ENCODE measurements around the gene STK25. TPM values are rescaled to one million over a fixed set of nuclear protein-coding genes. Genes with fewer than 3 reads are reported as not detected.

Gene STK25
- polyA plus RNA-seq, 3 donors, result 189 to 218 (median 216) TPM

DNA sequence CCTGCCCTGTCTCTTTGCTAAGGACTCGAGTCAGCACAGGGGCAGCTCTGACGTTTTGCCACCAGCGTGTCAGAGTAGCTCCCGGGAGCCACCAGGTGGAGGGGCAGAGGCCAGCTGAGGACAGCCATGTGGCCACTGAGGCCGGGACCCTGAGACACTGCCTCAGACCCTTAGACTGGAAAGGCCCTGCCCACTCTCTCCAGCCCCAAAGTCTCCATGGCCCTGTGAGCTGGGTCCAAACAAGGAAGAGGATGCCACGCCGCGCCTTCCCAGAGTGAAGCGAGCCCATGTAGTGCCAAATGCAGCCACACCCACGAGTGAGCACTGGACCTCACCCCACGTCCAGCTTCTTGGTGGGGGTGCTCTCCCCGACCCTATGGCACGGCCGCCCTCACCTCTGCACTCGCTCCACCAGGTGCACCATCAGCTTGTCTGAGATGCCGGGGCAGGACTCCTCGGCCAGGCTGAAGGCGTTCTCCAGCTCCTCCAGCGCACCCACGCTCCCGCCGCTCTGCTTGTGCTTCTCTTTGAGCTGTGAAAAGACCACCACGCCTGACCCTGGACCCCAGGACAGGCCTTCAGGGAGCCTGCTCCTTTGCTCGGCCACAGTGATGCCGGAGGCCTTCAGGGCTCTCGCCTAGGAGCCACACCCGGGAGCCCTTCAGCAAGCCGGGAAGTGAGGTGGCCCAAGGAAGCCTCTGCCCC is 12.2 kb downstream of the STK25 start:
- no peak for DNase-seq (ENCODE audit: low read depth in 3 of 3, low spot score in 2 of 3)

DNA sequence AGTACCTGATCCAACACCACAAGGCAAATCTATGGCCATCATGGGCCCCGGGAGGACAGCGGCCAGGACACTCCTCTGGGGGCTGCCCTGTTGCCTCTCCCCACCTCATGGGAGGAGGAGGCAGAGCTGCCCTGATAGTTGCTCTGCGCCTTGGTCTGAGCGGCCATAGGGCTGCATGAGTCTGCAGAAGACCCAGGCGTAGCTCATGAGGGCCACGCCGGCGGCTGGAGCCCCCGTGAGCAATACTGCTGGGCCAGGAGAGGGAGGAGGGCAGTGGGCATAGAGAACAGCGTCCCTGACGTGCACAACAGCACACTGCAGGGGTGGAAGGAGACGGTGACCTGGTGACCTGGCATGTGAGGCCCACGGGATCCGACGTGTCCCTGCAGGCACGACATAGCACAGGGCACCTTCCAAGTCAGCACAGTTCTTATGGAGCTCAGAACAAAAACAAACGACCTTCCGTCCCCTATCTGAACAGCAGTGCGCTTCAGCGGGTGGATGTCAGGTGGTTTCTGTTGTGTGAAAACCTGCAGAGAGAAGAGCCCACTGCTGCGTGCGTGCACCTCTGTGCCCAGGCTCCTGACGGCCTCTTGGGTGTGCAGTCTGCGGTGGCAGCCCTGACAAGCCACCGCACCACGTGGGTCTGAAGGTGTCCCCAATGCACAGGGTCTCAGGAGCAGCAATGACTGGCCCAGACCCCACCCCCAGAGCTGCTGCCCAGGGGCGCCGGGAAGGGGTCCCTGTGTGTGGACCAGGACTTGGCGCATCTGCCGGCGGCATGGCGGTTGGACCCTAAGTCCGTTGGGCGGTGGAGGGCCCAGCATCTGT is 13.0 kb downstream of the STK25 start:
- no peak for DNase-seq (ENCODE audit: low read depth in 3 of 3, low spot score in 2 of 3)

DNA sequence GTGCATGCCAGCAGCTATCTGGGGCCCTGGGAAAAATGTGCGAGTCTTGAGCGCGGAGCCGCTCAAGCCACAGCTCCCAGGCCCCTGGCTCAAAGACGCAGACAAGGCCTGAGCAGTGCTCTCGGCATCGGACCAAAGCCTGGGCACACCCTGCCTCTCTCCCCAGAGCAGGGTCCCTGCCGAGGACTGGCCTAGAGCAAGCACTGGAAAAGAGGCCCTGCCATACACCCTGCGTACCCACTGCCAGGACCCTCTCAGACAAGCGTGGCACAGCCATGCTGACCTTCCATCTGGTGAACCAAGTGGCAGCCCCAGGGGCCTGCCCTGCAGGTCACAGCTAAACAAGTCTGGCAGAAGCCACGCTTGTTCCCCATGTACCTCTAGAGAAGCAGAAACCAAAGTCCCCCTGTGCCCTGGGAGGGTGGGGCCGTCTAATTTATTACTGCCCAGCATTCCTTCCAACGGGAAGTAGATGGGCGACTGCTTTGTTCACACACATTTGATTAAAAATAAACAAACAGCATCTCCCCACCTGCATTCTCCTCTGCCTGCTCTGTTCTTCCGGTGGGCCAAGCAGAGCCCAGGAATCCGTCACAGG is 14.0 kb downstream of the STK25 start:
- DNase-seq (ENCODE audit: low read depth in 3 of 3, low spot score in 2 of 3), result no peak

DNA sequence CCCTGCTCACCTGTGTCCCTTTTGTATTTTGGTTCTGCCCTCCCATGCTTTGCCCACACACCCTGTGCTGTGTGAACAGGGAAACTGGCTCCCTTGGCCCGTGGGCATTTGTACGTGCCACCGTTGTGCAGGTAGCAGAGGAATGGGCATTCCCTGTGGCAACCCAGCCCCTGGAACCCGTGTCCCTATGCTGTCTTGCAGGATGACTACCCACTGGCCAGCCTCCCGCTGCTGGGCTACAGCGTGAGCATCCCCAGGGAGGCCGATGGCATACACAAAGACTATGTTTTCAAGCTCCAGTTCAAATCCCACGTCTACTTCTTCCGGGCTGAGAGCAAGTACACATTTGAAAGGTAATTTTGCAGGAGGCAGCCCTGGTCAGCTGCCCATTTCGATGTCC is 15.3 kb downstream of the STK25 start:
- DNase-seq (ENCODE audit: low read depth in 3 of 3, low spot score in 2 of 3), result no peak

DNA sequence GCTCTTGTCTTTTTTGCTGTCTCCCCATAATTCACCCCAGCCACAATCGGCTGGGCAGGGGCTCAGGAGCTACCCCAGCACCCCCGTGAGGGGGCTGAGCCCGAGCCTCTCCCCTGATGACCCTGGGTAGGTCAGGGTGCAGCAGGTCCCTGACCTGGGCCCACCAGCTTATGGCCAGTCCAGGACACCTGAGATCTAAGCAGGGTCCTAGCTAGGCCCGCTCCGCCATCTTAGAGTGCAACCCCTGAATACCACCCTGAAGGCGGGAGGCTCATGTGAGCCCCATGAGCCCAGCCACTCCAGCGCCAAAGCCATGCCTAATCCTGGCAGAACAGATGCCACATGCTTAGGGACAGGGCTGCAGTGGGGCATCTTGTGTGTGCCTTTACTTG is 16.2 kb downstream of the STK25 start:
- DNase-seq (ENCODE audit: low read depth in 3 of 3, low spot score in 2 of 3), result no peak

DNA sequence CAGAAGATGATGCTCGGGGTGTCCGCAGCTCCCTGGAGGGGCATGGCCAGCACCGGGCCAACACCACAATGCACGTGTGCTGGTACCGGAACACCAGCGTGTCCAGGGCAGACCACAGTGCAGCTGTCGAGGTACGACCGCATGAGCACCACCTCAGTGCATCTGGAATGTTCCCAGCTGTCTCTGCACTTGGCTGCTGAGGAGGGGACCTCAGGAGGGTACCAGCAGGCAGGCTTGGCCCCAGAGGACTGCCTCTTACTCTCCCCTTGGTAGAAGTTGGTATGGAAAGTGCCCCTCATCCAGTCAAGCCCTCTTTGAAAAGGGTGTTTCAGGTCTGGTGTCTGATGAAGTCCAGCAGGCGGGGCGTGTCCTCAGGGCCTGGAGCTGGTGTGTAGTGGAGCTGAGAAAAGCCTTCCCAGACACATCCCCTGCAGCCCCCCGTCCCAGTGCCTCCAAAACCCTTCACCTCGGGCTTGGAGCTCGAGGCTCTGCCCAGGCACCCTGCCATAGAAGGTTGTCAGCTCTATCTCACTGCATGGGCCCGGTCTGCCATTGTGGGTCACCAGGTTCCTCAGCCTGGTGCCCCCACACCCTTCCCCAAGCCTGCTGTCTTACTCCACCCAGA is 16.7 kb downstream of the STK25 start:
- DNase-seq (ENCODE audit: low read depth in 3 of 3, low spot score in 2 of 3), result no peak

DNA sequence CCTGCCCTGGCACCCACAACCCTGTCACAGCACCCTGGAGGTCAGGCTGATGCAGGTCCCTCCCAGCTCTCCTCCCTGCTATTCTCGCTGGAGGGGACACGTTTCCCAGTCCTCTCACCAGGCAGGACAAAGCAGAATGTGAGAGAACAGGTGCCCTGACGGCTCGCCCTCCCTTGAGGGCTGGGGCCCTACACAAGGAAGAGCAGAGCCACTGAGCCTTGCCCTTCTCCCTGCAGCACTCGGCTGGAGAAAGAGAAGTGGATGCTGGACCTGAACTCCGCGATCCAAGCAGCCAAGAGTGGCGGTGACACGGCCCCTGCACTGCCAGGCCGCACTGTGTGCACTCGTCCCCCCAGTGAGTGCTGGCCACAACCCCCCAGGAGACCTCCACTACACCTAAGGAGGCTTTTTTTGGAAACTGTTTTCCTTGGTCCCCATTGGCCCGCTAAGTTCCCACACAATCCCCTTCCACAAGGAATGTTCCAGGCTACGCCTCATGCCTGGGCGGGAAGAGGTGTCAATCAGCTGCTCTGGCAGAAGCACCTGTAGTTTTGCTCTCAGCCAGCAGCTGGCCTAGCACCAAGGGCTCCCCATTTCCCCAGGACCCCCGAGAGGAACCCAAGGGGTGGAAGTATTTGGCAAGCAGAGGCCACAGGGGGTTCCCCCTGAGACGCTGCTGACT is 17.4 kb downstream of the STK25 start:
- no peak for DNase-seq (ENCODE audit: low read depth in 3 of 3, low spot score in 2 of 3)

DNA sequence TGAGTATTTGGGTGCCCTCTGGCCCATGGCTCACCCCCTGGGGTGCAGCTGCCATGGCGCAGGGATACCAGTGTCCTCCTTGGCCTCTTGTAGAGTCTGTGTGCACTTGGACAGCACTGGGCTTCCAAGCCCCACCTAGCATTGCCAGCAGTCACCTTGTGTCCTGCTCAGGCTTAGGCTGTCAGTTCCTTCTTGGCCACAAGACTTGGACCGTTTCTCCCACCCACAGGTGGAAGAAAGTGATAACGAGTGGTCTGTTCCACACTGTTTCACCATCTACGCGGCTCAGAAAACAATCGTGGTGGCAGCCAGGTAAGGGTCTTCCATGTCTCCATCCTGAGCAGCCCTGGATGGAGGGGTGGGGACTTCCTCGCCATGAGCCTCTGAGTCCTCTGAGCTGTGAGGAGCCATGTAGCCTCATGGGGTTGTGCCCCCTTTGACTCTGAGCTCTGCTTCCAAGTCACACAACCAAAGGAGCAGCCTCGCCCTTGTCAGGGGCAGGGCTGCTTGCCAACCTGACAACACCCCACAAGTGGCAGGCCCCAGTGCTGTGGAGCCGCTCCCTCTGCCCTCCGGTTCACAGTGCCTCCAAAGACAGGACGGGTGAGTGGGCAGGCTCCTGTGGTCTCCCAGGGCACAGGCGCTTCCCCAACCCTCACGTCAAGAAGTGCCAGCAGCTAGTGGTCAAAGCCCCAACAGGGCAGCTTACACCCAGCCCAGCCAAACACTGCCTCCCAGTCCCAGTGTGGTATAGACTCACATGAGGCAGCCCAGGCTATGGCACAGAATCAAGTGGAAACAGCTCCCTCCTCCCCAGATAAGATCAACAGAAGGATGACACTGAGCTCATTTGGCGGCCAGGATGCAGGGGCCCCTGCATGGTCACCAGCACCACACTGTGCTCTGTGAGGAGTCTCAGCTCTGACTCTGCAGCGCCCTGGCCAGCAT is 18.4 kb downstream of the STK25 start:
- no peak for DNase-seq (ENCODE audit: low read depth in 3 of 3, low spot score in 2 of 3)

DNA sequence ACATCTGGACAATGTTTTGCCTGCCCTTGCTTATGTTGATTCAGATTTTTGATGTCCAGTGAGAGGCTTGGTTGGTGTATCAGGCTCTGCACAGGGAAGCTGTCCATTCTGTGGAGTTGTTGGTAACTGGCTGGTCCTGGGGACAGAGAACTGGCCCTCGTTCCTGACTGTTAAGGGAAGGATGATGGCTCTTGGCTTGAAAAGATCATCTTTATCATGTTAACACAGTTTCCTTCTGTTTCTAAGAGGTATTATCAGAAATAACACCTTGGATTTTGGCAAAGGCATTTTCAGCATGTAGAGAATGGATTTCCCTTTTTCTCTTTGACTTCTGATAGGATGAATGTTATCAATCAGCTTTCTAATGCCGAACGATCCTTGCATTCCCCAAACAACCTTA is 19.3 kb downstream of the STK25 start:
- DNase-seq (ENCODE audit: low read depth in 3 of 3, low spot score in 2 of 3), result no peak

DNA sequence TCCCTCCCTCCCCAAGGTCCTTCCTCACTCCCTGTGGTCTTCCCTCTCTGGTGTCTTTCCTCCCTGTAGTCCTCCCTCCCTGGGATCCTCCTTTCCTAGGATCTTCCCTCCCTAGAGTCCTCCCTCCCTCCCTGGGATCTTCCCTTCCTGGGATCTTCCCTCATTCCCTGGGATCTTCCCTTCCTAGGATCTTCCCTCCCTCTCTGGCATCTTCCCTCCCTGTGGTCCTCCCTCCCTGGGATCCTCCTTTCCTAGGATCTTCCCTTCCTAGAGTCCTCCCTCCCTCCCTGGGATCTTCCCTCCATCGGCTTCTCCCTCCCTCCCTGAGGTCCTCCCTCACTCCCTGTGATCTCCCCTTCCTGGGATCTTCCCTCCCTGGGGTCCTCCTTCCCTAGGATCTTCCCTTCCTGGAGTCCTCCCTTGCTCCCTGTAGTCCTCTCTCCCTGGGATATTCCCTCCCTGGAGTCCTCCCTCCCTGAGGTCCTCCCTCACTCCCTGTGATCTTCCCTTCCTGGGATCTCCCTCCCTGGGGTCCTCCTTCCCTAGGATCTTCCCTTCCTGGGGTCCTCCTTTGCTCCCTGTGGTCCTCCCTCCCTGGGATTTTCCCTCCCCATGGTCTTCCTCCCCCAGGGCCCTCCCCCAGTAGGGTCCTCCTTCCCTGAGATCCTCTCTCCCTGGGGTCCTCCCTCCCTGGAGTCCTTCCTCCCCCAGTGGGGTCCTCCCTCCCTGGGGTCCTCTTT is 23.0 kb downstream of the STK25 start:
- DNase-seq (ENCODE audit: low read depth in 3 of 3, low spot score in 2 of 3), result no peak

DNA sequence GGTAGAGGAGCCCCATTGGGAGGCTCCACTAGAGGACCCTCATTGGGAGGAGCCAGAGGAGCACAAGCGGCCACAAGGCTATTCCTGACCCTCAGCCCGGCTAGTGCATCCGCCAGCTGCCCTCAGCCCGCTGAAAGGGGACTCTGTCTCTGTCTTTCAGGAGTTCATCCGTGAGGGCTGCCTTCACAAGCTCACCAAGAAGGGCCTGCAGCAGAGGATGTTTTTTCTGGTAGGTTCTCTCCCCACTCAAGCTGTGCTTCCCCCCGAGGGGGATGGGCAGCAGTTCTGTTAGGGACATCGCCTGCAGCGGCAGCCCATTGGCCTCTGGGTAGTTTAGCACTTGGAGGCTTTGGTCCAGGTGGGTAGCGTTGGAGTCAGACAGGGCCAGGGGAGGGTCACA is 25.1 kb downstream of the STK25 start:
- DNase-seq (ENCODE audit: low read depth in 3 of 3, low spot score in 2 of 3), result no peak

DNA sequence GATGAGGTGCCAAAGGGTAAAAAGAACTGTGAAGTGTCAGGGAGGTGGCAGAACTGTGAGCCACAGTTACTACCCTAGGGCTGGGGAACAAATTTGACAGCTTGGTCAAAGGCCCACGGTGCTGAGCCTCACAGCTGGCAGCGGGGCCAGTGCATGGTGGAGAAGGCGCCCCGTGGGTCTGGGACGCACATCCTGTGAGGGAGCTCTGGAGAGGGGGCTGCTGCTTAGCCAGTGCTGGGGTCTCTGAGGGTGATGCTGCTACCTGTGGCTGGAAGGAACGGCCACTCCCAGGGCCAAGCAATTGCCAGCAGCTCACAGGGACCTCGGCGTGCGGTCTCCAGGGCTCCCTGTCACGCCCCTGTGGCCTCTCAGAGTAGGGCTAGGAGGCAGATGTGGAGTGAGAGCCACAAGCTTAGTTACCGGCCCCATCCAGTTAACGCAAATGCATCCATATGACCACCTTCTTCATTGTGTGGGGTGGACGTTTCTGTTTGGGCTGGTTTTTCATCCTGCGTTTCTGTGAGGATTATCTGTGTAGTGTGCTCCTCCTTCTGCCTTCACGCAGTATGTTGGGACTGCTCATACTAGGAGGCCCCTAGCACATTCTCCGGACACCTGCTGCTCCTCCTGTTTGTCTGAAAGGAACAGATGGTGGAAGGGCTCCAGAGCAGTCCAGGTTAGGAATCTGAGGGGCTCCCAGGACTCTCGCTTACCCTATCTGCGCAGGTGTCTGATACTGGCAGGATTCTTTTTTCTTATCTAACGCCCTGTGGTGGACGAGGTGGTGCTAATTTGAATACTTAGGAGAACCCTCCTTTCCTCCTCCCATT is 26.0 kb downstream of the STK25 start:
- no peak for DNase-seq (ENCODE audit: low read depth in 3 of 3, low spot score in 2 of 3)

DNA sequence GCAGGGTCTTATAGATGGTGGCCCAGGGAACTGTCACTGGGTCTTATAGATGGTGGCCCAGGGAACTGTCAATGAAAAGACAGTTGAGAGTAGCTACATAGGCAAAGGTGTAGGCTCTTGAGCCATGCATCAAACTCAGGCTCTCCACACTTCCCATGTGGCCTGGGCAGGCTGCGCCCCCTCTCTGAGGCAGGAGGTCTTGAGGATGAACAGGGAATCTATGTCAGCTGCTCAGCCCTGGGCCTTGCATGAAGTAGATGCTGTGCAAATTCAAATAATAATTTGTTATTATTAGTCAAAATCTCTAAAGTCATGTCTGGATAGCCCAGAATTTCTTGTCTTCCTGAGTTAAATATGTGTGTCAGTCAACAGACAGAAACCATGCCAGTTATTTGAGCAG is 26.7 kb downstream of the STK25 start:
- no peak for DNase-seq (ENCODE audit: low read depth in 3 of 3, low spot score in 2 of 3)

DNA sequence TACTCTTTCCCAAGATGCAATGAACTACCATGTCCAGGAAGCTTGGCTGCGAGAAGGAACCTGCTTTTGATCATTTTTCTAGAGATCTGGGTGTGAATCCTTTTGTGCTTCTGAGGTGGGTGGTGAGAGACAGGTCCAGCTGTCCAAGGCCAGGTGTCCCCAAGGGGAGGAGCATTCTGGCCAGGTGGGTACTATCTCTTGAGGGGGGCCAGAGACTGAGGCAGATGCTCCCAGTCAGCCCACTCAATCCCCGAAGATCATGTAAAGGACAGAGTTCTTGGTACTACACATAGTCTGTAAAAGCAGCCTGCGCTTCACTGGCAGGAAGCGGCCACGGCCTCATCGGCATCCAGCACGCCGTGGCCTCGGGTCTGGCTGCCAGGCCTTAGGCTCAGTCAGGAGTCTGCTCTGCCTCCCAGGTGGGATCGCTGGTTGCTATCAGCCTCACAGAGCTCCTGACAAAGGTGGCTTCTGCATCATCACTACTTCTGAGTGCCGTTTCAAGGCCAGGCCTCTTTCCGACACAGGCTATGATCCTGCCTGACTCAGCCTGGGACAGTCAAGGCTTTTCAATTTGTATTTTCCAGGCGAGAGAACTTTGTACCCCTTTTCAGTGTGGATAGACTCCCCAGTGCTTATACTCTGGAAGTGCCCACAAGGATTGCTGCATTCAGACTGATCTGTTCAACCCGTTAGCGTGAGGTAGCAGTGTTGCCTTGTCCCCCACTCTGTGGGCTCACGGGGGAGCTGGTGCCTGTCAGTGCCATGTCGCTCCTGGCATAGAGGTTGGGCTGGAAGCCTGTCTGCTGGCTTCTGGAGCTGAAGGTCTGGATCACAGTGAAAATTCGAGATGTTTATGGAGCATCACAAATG is 29.1 kb downstream of the STK25 start:
- DNase-seq (ENCODE audit: low read depth in 3 of 3, low spot score in 2 of 3), result no peak

DNA sequence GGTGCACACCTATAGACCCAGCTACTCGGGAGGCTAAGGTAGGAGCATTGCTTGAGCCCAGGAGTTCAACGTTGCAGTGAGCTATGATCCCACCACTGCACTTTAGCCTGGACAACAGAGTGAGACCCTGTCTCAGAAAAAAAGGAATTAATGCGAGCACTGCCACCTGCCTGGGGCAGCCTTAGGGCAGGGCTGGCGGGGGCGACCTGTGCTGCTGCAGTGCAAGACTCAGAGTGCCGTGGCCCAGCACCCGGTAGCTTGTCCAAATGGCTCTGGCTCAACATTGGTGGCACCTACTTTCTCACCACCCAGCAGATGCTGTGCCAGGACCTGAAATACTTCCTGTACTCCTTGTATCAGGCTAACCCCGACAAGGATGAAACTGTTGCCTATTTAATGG is 30.2 kb downstream of the STK25 start:
- no peak for DNase-seq (ENCODE audit: low read depth in 3 of 3, low spot score in 2 of 3)

DNA sequence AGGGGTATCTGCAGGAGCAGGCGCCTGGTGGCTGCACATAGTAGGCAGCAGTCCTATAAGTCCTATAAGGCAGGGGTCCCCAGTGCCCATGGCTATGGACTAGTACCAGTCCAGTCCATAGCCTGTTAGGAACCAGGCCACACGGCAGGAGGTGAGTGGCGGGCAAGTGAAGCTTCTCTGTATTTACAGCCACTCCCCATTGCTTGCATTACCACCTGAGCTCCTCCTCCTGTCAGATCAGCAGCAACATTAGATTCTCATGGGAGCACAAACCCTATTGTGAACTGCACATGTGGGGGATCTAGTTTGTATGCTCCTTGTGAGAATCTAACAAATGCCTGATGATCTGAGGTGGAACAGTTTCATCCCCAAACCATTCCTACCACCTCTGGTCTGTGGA is 33.1 kb downstream of the STK25 start:
- no peak for DNase-seq (ENCODE audit: low read depth in 3 of 3, low spot score in 2 of 3)

DNA sequence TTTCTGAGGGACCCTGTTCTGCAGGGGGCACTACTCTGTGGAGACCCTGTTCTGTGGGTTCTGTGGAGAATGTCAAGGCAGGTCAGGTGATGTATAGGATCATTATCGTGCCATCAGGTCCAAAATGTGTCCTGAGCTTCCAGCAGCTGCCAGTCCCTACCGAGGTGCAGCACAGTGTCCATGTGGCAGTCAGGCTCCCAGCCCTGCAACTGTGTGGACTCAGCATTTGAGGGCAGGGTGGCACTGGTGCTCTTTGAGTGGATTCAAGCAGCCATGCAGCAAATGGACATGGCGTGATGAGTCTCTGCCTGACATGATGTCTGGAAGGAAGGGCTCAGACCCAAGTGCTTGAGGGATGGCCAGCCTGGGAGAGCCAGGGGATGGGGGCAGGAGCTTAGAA is 35.0 kb downstream of the STK25 start:
- DNase-seq (ENCODE audit: low read depth in 3 of 3, low spot score in 2 of 3), result no peak
